GM23338 (cell line): Measurements from ENCODE around the gene DTD1. TPM values are rescaled to one million over a fixed set of nuclear protein-coding genes. Genes with fewer than 3 reads are reported as not detected.
A peak's percentile ranks its signal among the peaks of the same experiment; 100 is the strongest.

Experiments used
- ATAC-seq: fragments of 200-7000 bp; cut with Tn5 transposase; 3 replicates; pipeline ENCODE4 v1.9.1; 2020
- DNase-seq: peaks from one replicate; pipeline ENCODE4 v3.0.0-alpha.2; 2015; ENCODE audit warnings: low spot score
- H2AFZ ChIP-seq: fragments of 200-600 bp; sonication (generic); 2 replicates; pipeline ENCODE4 v1.8.0; 2016; ENCODE audit warnings: antibody characterized with exemption, mild to moderate bottlenecking, moderate library complexity
- H3F3A ChIP-seq: fragments of 200-600 bp; sonication (generic); replicated peaks from 2 replicates; pipeline ENCODE4 v1.8.0; 2017; ENCODE audit warnings: antibody characterized with exemption, mixed run types, low read depth
- H3K27ac ChIP-seq: fragments of 200-600 bp; sonication (generic); 2 replicates; pipeline ENCODE4 v1.6.1; 2016; ENCODE audit warnings: low read depth
- H3K27me3 ChIP-seq: fragments of 200-600 bp; sonication (generic); 2 replicates; pipeline ENCODE4 v1.8.0; 2016; ENCODE audit warnings: mild to moderate bottlenecking, mixed run types, moderate library complexity; ENCODE audit not compliant: insufficient read depth
- H3K36me3 ChIP-seq: fragments of 200-600 bp; sonication (generic); 2 replicates; pipeline ENCODE4 v1.8.0; 2016; ENCODE audit warnings: mild to moderate bottlenecking; ENCODE audit not compliant: insufficient read depth
- H3K4me1 ChIP-seq: fragments of 200-600 bp; sonication (generic); 2 replicates; pipeline ENCODE4 v1.8.0; 2016; ENCODE audit warnings: mild to moderate bottlenecking, moderate library complexity; ENCODE audit not compliant: insufficient read depth
- H3K4me2 ChIP-seq: fragments of 200-600 bp; sonication (generic); 2 replicates; pipeline ENCODE4 v1.7.1; 2017; ENCODE audit warnings: mixed run types
- H3K4me3 ChIP-seq: fragments of 200-600 bp; sonication (generic); 2 replicates; pipeline ENCODE4 v1.6.1; 2016; ENCODE audit warnings: mixed run types
- H3K79me2 ChIP-seq: fragments of 200-600 bp; sonication (generic); replicated peaks from 2 replicates; pipeline ENCODE4 v1.8.0; 2017; ENCODE audit warnings: mild to moderate bottlenecking; ENCODE audit not compliant: insufficient read depth
- H3K9me2 ChIP-seq: fragments of 200-600 bp; sonication (generic); 2 replicates; pipeline ENCODE4 v1.8.0; 2017; ENCODE audit not compliant: insufficient read depth
- H4K20me1 ChIP-seq: fragments of 200-600 bp; sonication (generic); replicated peaks from 2 replicates; pipeline ENCODE4 v1.8.0; 2017; ENCODE audit warnings: mild to moderate bottlenecking; ENCODE audit not compliant: insufficient read depth
- H3K27ac Mint-ChIP-seq: 2 replicates; pipeline ENCODE4 v1.8.0; 2020; ENCODE audit warnings: inconsistent platforms, mild to moderate bottlenecking, moderate library complexity, mixed read lengths
- H3K27me3 Mint-ChIP-seq: 3 replicates; pipeline ENCODE4 v1.8.0; 2022; ENCODE audit warnings: low read depth, mild to moderate bottlenecking, moderate library complexity, mixed read lengths, inconsistent platforms; ENCODE audit not compliant: insufficient read depth, poor library complexity
- H3K36me3 Mint-ChIP-seq: 3 replicates; pipeline ENCODE4 v1.8.0; 2021; ENCODE audit warnings: low read depth, mild to moderate bottlenecking, inconsistent platforms, moderate library complexity, mixed read lengths
- H3K4me1 Mint-ChIP-seq: 3 replicates; pipeline ENCODE4 v1.8.0; 2020; ENCODE audit warnings: mild to moderate bottlenecking, inconsistent platforms, mixed read lengths
- H3K4me3 Mint-ChIP-seq: 3 replicates; pipeline ENCODE4 v1.8.0; 2021; ENCODE audit warnings: moderate library complexity, mild to moderate bottlenecking, inconsistent platforms, mixed read lengths
- H3K9me3 Mint-ChIP-seq: 3 replicates; pipeline ENCODE4 v1.8.0; 2020; ENCODE audit warnings: moderate library complexity, mild to moderate bottlenecking, inconsistent platforms, mixed read lengths
- CREB1 ChIP-seq: fragments of 250-450 bp; sonication (Bioruptor Pico); IDR thresholded peaks from 2 replicates; pipeline ENCODE4 v1.5.0; 2020; ENCODE audit warnings: low read depth, mild to moderate bottlenecking, moderate library complexity
- EZH2 ChIP-seq: fragments of 200-600 bp; sonication (generic); IDR thresholded peaks from one replicate; pipeline ENCODE4 v1.8.0; 2017; ENCODE audit warnings: antibody characterized with exemption, mild to moderate bottlenecking, low read depth; ENCODE audit not compliant: unreplicated experiment
- EZH2phosphoT487 ChIP-seq: fragments of 200-600 bp; sonication (generic); IDR thresholded peaks from one replicate; pipeline ENCODE4 v1.8.1; 2018; ENCODE audit warnings: antibody characterized with exemption; ENCODE audit not compliant: unreplicated experiment
- NANOG ChIP-seq: IDR thresholded peaks from 2 replicates; pipeline ENCODE4 v1.6.1; 2016; ENCODE audit warnings: antibody characterized with exemption, borderline replicate concordance
- STAT1 ChIP-seq: IDR thresholded peaks from one replicate; pipeline ENCODE4 v1.6.1; 2016; ENCODE audit warnings: antibody characterized with exemption; ENCODE audit not compliant: unreplicated experiment
- polyA plus RNA-seq: library from polyadenylated mRNA; unstranded; fragments of >200 nt; fragmentation: Nextera tagmentation; extraction: Ambion mirVana; gene quantifications from 2 replicates; pipeline ENCODE4 v1.2.1, GENCODE V29; 2016
- total RNA-seq: library from RNA; depleted of rRNA; stranded (reverse); fragments of >200 nt; shearing (Covaris generic); gene quantifications from 2 replicates; pipeline ENCODE4 v1.2.3, GENCODE V29; 2014
- TF ChIP-seq, protein P1 (sequence below): IDR thresholded peaks from 2 replicates; pipeline ENCODE4 v1.6.1; 2016; ENCODE audit warnings: antibody characterized with exemption
- TF ChIP-seq, protein P2 (sequence below): fragments of 250-450 bp; sonication (Bioruptor Pico); IDR thresholded peaks from 2 replicates; pipeline ENCODE4 v1.5.0; 2020; ENCODE audit warnings: mild to moderate bottlenecking, moderate library complexity

Gene DTD1
- total and polyA plus RNA-seq, 2 experiments from 2014 or later: 69.8 to 74.0 TPM

DNA sequence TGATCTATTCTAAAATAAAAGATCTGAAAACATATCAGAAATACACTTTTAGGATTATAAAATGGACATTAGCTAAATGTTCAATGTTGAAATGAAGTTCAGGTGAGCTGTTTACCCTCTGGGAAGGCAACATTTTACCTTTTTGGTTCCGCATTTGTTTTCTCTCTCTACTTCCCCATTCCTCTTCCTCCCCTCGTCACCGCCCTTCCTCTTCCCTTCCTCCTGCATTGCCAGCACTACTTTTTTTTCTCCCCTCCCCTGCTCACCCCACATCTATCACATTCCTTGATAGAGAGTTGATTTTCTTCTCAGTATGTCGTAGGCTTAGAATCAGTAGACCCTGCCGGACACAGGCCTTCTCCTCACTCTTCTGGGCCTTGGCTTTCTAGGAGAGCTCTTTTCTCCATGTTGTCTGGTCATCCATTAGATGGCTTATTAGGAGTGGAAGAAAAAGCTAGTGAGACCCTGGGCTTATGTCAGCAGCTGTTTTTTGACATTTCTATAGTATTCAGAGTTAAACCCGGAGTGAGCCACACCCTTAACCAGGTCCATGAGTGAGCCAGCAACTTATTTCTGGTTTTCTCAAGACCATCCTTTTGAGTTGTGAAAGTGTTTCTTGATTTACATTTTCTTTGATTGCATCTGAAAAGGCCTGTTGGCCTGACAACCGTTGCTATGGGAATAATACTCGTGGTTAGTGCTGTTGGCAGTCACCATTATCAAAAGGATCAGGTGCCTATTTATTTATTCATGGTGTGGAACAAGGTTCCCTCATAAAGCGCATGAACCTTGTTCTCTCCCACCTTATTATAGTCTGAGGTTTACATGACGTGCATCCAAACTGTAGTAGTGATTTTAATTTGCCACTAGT lies 90.9 kb downstream of the DTD1 start (continued):
- no peak for TF ChIP-seq NANOG
- TF ChIP-seq, protein P1, sequence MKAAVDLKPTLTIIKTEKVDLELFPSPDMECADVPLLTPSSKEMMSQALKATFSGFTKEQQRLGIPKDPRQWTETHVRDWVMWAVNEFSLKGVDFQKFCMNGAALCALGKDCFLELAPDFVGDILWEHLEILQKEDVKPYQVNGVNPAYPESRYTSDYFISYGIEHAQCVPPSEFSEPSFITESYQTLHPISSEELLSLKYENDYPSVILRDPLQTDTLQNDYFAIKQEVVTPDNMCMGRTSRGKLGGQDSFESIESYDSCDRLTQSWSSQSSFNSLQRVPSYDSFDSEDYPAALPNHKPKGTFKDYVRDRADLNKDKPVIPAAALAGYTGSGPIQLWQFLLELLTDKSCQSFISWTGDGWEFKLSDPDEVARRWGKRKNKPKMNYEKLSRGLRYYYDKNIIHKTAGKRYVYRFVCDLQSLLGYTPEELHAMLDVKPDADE: no peak
- TF ChIP-seq CREB1 (CRISPR knock-in tag): no peak
- no peak for TF ChIP-seq STAT1
- no peak for TF ChIP-seq EZH2phosphoT487

DNA sequence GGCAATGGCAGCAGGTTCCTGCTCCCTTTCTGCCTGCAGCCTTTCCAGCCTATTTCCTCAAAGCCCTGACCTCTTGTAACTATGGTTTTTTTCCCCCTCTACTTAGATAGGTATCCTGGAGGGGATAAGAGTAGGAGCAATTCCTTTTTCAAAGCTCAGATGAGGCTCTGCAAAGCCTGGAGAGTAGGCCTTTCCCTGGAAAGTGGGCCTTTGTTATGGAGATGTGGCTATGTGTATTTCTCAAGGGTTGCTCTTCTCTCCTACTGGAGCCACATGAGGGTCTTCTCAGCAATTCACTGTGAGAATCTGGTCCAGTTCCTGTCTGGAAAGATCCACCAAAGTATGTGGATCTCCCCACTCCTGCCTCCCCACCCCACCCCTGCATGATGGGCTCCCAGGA lies 96.0 kb downstream of the DTD1 start:
- peaks cover 22% of the 10 kb centered on the region for H3K4me1 ChIP-seq
- H3K27me3 Mint-ChIP-seq: peaks cover 11% of the 10 kb centered on the region
- no peaks in the 10 kb centered on the region for H3F3A ChIP-seq
- DNase-seq: peak; percentile 75
- peaks cover 6% of the 10 kb centered on the region; the same call in 1 of the 2 replicates for H3K79me2 ChIP-seq
- H2AFZ ChIP-seq: no peak overlapping the region
- H3K36me3 ChIP-seq: no peaks in the 10 kb centered on the region
- TF ChIP-seq, protein P2, sequence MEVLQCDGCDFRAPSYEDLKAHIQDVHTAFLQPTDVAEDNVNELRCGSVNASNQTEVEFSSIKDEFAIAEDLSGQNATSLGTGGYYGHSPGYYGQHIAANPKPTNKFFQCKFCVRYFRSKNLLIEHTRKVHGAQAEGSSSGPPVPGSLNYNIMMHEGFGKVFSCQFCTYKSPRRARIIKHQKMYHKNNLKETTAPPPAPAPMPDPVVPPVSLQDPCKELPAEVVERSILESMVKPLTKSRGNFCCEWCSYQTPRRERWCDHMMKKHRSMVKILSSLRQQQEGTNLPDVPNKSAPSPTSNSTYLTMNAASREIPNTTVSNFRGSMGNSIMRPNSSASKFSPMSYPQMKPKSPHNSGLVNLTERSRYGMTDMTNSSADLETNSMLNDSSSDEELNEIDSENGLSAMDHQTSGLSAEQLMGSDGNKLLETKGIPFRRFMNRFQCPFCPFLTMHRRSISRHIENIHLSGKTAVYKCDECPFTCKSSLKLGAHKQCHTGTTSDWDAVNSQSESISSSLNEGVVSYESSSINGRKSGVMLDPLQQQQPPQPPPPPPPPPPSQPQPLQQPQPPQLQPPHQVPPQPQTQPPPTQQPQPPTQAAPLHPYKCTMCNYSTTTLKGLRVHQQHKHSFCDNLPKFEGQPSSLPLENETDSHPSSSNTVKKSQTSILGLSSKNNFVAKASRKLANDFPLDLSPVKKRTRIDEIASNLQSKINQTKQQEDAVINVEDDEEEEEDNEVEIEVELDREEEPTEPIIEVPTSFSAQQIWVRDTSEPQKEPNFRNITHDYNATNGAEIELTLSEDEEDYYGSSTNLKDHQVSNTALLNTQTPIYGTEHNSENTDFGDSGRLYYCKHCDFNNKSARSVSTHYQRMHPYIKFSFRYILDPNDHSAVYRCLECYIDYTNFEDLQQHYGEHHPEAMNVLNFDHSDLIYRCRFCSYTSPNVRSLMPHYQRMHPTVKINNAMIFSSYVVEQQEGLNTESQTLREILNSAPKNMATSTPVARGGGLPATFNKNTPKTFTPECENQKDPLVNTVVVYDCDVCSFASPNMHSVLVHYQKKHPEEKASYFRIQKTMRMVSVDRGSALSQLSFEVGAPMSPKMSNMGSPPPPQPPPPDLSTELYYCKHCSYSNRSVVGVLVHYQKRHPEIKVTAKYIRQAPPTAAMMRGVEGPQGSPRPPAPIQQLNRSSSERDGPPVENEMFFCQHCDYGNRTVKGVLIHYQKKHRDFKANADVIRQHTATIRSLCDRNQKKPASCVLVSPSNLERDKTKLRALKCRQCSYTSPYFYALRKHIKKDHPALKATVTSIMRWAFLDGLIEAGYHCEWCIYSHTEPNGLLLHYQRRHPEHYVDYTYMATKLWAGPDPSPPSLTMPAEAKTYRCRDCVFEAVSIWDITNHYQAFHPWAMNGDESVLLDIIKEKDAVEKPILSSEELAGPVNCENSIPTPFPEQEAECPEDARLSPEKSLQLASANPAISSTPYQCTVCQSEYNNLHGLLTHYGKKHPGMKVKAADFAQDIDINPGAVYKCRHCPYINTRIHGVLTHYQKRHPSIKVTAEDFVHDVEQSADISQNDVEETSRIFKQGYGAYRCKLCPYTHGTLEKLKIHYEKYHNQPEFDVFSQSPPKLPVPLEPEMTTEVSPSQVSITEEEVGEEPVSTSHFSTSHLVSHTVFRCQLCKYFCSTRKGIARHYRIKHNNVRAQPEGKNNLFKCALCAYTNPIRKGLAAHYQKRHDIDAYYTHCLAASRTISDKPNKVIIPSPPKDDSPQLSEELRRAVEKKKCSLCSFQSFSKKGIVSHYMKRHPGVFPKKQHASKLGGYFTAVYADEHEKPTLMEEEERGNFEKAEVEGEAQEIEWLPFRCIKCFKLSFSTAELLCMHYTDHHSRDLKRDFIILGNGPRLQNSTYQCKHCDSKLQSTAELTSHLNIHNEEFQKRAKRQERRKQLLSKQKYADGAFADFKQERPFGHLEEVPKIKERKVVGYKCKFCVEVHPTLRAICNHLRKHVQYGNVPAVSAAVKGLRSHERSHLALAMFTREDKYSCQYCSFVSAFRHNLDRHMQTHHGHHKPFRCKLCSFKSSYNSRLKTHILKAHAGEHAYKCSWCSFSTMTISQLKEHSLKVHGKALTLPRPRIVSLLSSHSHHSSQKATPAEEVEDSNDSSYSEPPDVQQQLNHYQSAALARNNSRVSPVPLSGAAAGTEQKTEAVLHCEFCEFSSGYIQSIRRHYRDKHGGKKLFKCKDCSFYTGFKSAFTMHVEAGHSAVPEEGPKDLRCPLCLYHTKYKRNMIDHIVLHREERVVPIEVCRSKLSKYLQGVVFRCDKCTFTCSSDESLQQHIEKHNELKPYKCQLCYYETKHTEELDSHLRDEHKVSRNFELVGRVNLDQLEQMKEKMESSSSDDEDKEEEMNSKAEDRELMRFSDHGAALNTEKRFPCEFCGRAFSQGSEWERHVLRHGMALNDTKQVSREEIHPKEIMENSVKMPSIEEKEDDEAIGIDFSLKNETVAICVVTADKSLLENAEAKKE (CRISPR knock-in tag): peak; percentile 97
- TF ChIP-seq EZH2: no peak
- ATAC-seq: peak; percentile 92
- H3K9me3 Mint-ChIP-seq: no peaks in the 10 kb centered on the region
- peak overlapping the region; percentile 69 for H3K4me2 ChIP-seq
- H3K36me3 Mint-ChIP-seq: no peaks in the 10 kb centered on the region
- H3K27ac Mint-ChIP-seq: peak overlapping the region; percentile 75
- no peak overlapping the region; the same call in 2 of the 3 replicates for H3K4me3 Mint-ChIP-seq
- no peaks in the 10 kb centered on the region for H3K27me3 ChIP-seq
- no peaks in the 10 kb centered on the region for H4K20me1 ChIP-seq
- H3K27ac ChIP-seq: peak overlapping the region; percentile 35; the same call in 1 of the 2 replicates
- peaks cover 32% of the 10 kb centered on the region for H3K4me1 Mint-ChIP-seq
- H3K4me3 ChIP-seq: 0 out of 2 replicates have a peak overlapping the region, but pooled peaks have one; percentile 28
- 0 out of 2 replicates have a peak, but pooled peaks cover 5% of the 10 kb centered on the region for H3K9me2 ChIP-seq
